Kasumi-1 (cell line): ENCODE measurements around the gene LCOR.
"Not testable (repeated sequence)": the region's sequence is repeated elsewhere in the genome, so short reads cannot be mapped to it uniquely, and the experiment has no call there.

Experiments used
- DNase-seq, 2 experiments: peaks; one replicate each; lab custom pipeline; 2025; lab: John Stamatoyannopoulos, UW

LCOR gene

GRCh38 chr10:96831867-96832720 is at the start of gene LCOR:
Gene LCOR (plus strand): TSS chr10:96832298. CDS start chr10:96949058, 116,760 bp downstream.
- DNase-seq: peak; percentile 94 to 97

DNA sequence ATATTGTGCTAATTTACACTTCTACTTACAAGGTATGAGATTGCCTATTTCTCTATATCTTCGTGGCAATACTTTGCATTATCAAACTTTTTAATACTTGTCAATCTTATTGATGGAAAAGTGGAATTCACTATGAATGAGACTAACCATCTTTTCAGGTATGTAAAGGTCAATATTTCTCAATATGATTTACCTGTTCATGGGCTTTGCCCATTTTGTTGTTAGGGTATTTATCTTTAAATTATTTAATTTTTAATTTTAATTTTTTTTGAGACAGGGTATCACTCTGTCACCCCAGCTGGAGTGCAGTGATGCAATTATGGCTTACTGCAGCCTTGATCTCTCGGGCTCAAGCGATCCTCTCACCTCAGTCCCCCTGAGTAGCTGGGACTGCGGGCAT is 47.8 kb upstream of the LCOR start:
- DNase-seq: no peak

DNA sequence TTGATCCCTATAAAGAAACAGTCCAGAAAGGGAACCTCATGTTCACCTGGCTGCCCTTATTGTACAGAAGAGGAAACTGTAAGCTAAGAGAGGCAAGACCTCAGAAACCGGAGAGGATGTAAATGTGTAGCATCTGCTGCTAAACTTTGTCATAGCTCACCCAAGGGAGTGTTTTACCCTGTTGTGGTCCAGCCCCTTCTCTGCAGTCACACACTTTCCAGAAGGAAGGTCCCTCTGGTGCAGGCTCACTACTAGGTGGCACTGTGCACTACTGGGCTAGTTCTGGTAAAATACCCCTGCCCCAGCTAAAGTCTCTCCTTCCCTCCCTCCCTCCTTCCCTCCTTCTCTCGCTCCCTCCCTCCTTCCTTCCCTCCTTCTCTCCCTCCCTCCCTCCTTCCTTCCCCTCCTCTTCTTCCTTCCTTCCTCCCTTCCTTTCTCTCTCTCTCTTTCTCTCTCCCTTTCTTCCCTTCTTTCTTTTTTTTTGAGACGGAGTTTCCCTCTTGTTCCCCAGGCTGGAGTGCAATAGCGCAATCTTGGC is 42.5 kb upstream of the LCOR start:
- DNase-seq: peak; percentile 72 to 81

- DNase-seq: no peak
These were observed 40.2 kb upstream of the LCOR start for GRCh38 chr10:96791902-96792301.

DNA sequence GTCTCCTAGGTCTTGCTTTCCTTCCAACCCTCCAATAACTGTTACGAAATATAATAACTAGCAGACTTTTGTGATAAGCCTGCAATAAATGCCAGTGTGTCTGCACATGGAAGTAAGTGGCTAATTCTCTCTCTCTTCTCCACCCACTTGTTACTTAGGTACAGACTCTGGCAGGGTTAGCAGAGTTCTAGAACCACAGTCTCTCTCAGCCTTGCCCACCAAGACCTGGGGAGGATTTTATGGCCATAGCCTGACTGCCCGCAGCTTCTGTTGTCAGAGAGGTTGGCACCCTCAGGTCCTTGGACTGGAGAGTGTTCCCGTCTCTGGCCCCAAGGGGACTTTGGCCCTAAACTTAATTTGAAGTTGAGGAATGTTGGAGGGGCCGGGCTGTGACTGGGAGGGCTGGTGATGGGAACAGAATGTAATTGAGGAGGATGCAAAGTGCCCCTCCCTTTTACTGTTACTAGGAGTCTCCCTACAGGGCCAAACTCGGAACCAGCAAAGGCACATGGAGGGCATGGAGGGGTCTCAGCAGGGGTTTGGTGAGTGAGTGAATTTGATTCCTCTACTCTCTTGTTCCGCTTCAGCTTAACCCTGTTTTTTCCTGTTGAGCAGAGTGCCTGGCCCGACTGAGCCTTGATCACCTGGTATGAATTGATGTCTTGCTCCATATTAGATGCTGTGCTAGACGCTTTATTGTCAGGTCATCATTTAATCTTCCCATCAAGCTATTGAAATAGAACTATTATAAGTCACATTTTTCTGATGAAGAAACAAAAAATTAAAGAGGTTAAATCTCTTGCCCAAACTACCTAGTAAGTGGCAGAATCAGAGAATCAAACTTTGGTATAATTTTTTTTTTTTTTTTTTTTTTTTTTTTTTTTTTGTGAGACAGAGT is 37.0 kb upstream of the LCOR start:
- DNase-seq: no peak

DNA sequence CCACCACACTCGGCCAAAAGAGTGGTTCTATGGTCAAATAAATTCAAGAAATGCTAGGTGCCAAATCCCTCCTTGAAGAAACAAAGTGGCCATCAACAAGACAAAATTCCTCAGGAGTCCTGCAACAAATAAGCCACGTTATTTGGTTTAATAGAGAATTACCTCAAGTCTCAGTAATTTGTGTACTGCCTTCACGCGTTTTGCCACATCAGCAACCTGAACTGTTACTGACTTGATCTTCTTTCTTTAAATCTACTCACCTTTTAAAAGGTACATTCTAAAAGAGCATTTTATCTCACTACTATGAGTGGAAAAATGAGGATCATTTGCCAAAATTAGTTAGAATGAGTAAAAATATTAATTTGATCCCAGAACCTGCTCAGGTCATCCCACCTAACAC is 34.6 kb upstream of the LCOR start:
- DNase-seq: no peak

DNA sequence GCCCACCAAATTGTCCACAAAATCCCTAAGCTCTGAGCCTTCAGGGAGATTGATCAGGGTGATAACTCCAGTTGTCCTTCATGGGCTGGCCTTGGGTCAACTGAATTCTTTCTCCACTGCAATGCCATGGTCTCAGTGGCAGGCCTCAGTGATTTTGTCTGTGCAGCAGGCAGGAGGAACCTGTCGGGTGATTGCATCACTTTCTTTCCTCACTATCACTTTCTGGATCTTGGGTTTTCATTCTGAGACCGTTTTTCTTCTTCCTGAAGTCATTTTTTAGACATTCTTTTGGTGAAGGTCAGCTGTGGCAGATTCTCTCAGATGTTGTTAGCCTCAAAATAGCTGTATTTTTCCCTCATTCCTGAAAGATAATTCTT is 28.8 kb upstream of the LCOR start:
- no peak for DNase-seq

DNA sequence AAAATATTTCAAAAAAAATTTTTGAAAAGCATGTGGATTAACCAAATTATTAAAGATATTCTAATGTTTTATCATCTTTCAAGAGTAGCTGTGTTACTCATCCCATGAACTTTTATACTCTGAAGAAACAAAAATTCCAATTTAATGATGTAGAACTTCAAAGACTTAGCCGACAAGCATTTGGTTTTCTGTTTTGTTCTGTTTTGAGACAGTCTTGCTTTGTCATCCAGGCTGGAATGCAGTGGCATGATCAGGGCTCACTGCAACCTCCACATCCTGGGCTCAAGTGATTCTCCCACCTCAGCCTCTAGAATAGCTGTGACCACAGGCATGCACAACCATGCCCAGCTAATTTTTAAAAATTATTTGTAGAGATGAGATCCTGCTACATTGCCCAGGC is 17.8 kb upstream of the LCOR start:
- DNase-seq: no peak

- not testable (repeated sequence) for DNase-seq
These were observed 13.1 kb upstream of the LCOR start for GRCh38 chr10:96818971-96819370.

DNA sequence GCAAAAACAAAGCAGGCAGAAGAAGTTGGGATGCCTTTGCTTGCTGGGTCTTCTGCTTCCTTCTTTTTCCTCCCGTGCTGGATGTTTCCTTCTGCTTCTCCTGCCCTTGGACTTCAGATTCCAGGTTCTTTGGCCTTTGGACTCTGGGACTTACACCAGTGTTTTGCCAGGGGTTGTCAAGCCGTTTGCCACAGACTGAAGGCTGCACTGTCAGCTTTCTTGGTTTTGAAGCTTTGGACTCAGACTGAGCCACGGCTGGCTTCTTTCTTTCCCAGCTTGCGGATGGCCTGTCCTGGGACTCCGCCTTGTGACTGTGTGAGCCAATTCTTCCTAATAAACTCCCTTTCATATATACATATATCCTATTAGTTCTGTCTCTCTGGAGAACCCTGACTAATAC is 11.3 kb upstream of the LCOR start:
- no peak for DNase-seq

DNA sequence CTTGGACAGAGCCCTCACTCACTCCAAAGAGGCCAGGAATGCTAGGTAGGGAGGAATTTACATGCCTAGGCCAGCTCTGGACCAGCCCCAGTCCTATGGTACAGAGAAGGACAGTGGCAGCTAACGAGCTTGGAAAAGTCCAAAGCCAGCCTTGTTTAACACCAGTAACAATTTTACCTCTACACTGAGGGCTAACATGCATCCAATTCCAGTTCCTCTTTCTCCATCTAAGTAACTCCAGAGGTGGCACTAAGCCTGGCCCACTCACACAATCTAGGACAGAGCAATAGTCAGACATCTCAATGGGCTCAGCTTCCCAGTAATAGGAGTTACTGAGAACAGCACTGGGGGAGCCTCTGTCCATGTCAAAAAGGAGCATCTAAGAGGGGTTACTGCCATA is 5.7 kb upstream of the LCOR start:
- no peak for DNase-seq

GRCh38 chr10:96828609-96829008 is 3.5 kb upstream of the LCOR start:
- DNase-seq: no peak

GRCh38 chr10:96829029-96829773 is 2.9 kb upstream of the LCOR start:
- no peak for DNase-seq

- peak; percentile 85 to 86 for DNase-seq
These were observed 1.4 kb upstream of the LCOR start for GRCh38 chr10:96830511-96831199.

DNA sequence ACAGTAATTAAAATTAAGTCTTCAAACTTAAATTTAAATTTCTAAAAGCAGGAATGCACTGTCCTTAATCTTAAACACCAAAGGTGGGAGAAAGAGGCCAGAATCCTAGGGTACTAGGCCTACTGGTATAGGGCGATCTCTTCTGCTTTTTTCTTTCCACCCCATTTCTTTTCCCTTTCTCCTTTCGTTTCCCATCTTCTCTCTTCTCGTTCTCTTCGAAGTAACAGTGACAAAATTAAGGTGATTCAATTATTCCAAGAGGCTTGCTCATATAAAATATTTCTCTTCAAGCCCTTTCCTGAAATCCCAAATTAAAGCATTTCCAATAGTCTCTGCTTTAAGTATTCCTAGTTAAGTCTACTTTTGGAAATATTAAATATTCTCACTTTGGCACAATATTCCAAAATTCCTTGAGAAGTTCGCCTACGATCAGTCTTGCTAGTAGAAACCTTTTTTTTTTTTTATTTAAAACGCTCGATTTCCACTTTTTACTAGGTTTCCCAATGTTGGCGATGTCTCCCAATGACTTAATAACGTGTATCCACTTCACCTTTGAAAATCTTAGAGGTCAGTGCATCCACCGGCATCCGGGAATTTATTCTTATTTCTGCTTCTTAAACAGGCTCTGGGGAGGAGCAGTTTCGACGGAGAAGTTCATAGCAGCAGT is 765 bp upstream of the LCOR start:
- peak in 1 of 2 experiments; percentile 34 for DNase-seq

GRCh38 chr10:96832721-96833219 is 672 bp downstream of the LCOR start:
- DNase-seq: peak; percentile 81 to 84

DNA sequence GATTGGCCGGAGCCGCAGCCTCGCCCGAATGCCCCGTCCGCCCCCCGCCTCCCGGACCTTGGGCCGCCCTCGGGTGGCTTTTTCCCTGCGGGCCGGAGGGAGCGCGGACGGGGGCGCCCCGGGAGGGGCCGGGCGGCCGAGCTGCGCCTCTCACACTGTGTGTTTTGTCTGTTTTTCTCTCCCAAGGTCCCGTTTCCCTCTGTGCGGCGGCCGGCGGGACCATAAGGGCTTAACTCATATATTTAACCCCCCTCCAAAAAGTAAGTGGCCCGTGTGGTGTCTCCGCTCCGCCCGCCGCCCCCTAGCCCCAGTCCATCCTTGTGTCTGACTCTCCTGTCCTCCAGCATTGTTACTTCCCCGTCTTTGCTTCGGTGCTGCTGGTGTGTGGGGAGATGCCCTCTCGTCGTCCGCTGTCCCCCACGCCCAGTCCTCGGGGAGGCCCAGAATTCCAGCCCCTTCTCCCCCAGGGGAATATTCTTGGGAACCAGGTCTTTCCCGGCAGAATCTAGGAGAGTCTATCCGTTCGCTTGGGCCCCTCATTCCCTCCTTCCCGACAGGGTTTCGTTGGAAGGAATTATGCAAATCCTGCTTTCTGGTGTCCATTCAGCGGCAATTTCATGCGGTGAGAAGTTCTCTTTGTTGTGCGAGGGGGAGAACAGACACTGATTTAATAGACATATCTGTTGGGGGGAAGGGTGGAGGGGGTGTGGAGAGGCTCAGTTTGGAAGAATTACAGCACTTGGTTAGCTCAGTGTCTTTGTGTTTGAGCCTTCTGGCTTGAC is 1.3 kb downstream of the LCOR start:
- peak; percentile 31 to 50 for DNase-seq

DNA sequence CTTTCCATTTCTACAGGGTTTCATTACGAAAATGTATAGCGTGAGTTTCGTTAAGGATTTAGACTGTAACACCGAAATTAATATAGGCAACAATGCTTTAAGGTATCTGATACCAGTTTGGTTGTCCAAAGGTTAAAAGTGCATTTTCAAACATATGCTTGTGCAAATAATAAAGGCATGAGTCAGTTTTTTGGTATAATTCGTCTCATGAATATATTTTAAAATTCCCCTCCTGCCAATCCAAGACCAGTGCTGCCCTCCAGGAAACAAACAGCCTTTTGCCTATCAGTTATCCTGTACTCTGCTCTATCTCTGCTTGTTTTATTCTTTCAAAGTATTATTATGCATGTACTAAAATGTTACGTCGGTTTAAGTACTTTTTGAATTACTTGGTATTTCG is 2.0 kb downstream of the LCOR start:
- DNase-seq: no peak

- peak in 1 of 2 experiments; percentile 37 for DNase-seq
These were observed 3.8 kb downstream of the LCOR start for GRCh38 chr10:96835899-96836298.

DNA sequence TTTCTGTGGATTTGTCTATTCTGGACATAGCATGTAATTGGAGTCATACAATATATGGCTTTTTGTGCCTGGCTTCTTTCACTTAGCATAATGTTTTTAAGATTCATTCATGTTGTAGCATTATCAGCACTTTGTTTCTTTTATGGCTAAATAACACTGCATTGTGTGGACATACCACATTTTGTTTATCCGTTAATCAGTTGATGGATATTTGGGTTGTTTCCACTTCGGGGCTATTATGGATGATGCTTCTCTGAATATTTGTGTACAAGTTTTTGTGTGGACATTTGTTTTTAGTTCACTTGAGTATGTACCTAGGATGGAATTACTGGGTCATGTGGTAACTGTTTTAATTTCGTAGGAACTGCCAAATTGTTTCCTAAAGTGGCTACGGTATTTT is 6.4 kb downstream of the LCOR start:
- DNase-seq: no peak
